ENCODE data around the gene PHLDB3.
"Not testable (repeated sequence)": the region's sequence is repeated elsewhere in the genome, so short reads cannot be mapped to it uniquely, and the experiment has no call there.

Gene PHLDB3

DNA sequence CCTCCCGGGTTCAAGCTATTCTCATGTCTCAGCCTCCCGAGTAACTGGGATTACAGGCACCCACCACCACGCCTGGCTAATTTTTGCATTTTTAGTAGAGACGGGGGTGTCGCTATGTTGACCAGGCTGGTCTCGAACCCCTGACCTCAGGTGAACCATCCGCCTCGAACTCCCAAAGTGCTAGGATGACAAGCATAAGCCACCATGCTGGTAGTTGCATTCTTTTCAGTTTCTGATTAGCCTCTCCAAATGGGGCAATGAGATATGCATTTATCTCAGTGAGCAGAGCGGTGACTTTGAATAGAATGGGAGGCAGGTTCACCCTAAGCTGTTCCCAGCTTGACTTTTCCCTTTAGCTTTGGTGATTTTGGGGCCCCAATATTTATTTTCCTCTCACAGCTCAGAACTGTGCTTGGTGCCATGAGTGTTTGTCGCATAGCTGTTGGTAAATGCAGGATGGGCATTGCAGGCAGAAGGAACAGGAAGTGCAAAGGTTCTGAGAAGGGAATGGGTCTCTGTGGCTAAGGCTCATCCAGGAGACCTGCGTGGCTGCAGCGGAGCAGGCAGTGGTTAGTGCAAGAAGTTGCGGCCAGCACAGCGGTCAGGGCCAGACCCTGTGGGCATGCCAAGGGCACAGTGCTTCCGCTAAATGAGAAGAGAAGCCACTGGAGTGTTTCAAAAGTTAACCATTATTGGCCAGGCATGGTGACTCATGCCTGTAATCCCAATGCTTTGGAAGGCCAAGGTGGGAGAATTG is 59.8 kb downstream of the PHLDB3 start:
- Histone ChIP-seq H3K4me1 (no peaks in the 10 kb centered on the region), H3K27me3 (ENCODE audit: control insufficient read depth, insufficient read depth, low read length) (no peaks in the 10 kb centered on the region), H3K9ac (no peak overlapping the region), H3K27ac (no peak overlapping the region), H3K79me2 (no peaks in the 10 kb centered on the region), H3K9me3 (ENCODE audit: control insufficient read depth, low read length) (no peaks in the 10 kb centered on the region), H3K4me2 (ENCODE audit: low read length) (no peak overlapping the region), H2AFZ (no peak overlapping the region), H3K36me3 (ENCODE audit: control insufficient read depth, insufficient read depth, low read length) (no peaks in the 10 kb centered on the region), H3K4me3 (ENCODE audit: low read depth, low read length) (no peak overlapping the region)
- TF ChIP-seq, protein P1, sequence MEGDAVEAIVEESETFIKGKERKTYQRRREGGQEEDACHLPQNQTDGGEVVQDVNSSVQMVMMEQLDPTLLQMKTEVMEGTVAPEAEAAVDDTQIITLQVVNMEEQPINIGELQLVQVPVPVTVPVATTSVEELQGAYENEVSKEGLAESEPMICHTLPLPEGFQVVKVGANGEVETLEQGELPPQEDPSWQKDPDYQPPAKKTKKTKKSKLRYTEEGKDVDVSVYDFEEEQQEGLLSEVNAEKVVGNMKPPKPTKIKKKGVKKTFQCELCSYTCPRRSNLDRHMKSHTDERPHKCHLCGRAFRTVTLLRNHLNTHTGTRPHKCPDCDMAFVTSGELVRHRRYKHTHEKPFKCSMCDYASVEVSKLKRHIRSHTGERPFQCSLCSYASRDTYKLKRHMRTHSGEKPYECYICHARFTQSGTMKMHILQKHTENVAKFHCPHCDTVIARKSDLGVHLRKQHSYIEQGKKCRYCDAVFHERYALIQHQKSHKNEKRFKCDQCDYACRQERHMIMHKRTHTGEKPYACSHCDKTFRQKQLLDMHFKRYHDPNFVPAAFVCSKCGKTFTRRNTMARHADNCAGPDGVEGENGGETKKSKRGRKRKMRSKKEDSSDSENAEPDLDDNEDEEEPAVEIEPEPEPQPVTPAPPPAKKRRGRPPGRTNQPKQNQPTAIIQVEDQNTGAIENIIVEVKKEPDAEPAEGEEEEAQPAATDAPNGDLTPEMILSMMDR (IDR thresholded peaks at IDR 0.05), result no peak

DNA sequence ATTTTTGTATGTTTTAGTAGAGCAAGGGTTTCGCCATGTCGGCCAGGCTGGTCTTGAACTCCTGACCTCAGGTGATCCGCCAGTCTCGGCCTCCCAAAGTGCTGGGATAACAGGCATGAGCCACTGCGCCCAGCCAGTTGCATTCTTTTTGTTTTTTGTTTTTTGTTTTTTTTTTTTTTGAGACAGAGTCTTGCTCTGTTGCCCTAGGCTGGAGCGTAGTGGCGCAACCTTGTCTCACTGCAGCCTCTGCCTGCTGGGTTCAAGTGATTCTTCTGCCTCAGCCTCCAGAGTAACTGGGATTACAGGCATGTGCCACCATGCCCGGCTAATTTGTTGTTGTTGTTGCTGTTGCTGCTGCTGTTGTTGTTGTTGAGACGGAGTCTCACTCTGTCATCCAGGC is 60.5 kb downstream of the PHLDB3 start:
- H3K4me3 ChIP-seq (ENCODE audit: low read depth, low read length); H3K9me3 ChIP-seq (ENCODE audit: control insufficient read depth, low read length); H3K4me1 ChIP-seq; H2AFZ ChIP-seq; H3K9ac ChIP-seq; H3K79me2 ChIP-seq; H3K36me3 ChIP-seq (ENCODE audit: control insufficient read depth, insufficient read depth, low read length); H3K27me3 ChIP-seq (ENCODE audit: control insufficient read depth, insufficient read depth, low read length); H3K4me2 ChIP-seq (ENCODE audit: low read length); H3K27ac ChIP-seq: not testable (repeated sequence)

DNA sequence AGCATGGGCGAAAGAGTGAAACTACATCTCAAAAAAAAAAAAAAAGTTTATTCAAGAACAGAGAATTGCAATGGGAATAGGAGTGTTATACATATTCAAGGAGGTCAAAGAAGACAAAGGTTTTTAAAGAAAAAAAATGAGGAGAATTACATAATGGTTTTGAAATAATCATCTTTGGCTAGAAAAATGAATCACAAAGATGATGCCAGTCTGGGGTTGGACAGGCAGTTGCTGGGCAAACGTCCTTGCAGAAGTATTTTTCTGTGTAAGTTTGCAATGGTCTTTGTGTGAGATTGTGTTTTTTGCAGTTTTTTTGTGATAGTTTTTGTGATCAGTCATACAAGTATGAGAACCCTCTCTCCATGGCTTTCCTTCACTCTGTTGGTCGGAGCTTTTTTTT is 62.8 kb downstream of the PHLDB3 start:
- no peaks in the 10 kb centered on the region for H3K36me3 ChIP-seq (ENCODE audit: control insufficient read depth, insufficient read depth, low read length)
- no peak overlapping the region for H3K4me3 ChIP-seq (ENCODE audit: low read depth, low read length)
- TF ChIP-seq, protein P1 (IDR thresholded peaks at IDR 0.05), result no peak
- no peak overlapping the region for H3K4me2 ChIP-seq (ENCODE audit: low read length)
- no peak overlapping the region for H3K27ac ChIP-seq
- no peaks in the 10 kb centered on the region for H3K9me3 ChIP-seq (ENCODE audit: control insufficient read depth, low read length)
- H3K79me2 ChIP-seq, result no peaks in the 10 kb centered on the region
- H3K9ac ChIP-seq, result no peak overlapping the region
- H3K4me1 ChIP-seq, result no peaks in the 10 kb centered on the region
- no peaks in the 10 kb centered on the region for H3K27me3 ChIP-seq (ENCODE audit: control insufficient read depth, insufficient read depth, low read length)
- no peak overlapping the region for H2AFZ ChIP-seq

DNA sequence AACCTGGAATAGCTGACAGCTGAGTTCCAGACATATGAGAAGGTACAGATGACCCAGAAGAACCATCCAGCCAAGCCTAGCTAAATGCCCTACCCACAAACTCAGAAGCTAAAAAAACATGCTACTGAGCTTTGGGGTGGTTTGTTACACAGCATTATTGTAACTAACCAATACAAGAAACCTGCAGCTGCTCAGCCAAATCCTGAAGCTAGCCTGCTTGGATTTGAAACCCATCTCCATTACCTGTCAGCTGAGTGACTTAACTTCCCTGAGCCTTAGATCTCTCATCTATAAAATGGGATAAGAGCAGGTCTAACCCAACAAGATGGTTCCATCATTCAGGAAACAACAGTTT is 64.9 kb downstream of the PHLDB3 start:
- Histone ChIP-seq H3K27ac (no peak overlapping the region), H3K4me2 (ENCODE audit: low read length) (no peak overlapping the region), H3K9ac (no peak overlapping the region), H3K4me1 (no peaks in the 10 kb centered on the region), H3K36me3 (ENCODE audit: control insufficient read depth, insufficient read depth, low read length) (no peaks in the 10 kb centered on the region), H3K4me3 (ENCODE audit: low read depth, low read length) (no peak overlapping the region), H3K27me3 (ENCODE audit: control insufficient read depth, insufficient read depth, low read length) (no peaks in the 10 kb centered on the region), H3K9me3 (ENCODE audit: control insufficient read depth, low read length) (no peaks in the 10 kb centered on the region), H3K79me2 (no peaks in the 10 kb centered on the region), H2AFZ (no peak overlapping the region)
- TF ChIP-seq, protein P1 (IDR thresholded peaks at IDR 0.05), result no peak

DNA sequence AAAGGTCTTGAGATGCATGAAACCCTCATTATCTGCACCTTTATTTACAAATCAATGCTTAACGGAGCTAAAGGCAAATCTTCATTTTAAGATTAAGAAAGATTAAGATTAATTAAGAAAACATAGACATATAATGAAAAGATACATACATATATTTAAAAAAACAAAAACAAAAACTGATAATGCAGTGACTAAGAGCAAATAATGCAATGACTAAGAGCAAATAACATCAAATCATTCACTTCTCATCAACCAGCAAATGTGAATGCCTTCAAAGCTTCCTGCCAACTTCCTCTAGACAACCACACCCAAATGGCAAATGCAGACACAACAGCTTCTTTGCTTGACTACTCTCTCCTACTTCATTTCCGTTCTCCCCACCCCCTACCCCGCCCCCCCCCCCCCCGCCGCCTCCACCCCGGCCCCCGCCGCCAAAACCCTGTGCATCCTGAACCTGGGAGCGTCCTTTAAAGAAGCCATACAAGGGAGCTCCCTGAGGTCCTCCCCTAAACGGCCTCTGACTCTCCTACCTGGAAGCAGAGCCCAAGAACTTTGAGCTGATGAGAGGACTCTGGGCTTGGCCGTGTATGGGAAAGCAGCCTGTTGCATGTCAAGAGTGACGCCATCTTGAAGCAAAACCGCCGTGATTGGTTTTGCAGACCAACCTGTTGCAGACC is 65.4 kb downstream of the PHLDB3 start:
- H3K9me3 ChIP-seq (ENCODE audit: control insufficient read depth, low read length), result no peaks in the 10 kb centered on the region
- no peak overlapping the region for H3K4me2 ChIP-seq (ENCODE audit: low read length)
- no peak overlapping the region for H2AFZ ChIP-seq
- no peak overlapping the region for H3K9ac ChIP-seq
- no peaks in the 10 kb centered on the region for H3K27me3 ChIP-seq (ENCODE audit: control insufficient read depth, insufficient read depth, low read length)
- H3K36me3 ChIP-seq (ENCODE audit: control insufficient read depth, insufficient read depth, low read length), result no peaks in the 10 kb centered on the region
- no peaks in the 10 kb centered on the region for H3K79me2 ChIP-seq
- H3K4me1 ChIP-seq, result no peaks in the 10 kb centered on the region
- H3K4me3 ChIP-seq (ENCODE audit: low read depth, low read length), result no peak overlapping the region
- TF ChIP-seq, protein P1 (IDR thresholded peaks at IDR 0.05), result no peak
- H3K27ac ChIP-seq, result no peak overlapping the region
